Upper lobe of left lung (tissue), 4 donors: ENCODE results near the gene SLC9A9.

Source experiments
- CTCF ChIP-seq, 6 experiments: fragments of 450-650 bp in 4 of 6; fragments of 200-600 bp in 2 of 6; sonication (generic) in 2 of 6; IDR thresholded peaks; one replicate each; pipeline ENCODE4 v1.5.1; 2016 to 2019; ENCODE audit warnings: antibody characterized with exemption in 6 of 6
- EP300 ChIP-seq, 4 donors: sonication (generic); formaldehyde crosslinking; IDR thresholded peaks; one replicate each; pipeline ENCODE4 v1.5.1; 2017; ENCODE audit warnings: antibody characterized with exemption in 4 of 4, control low read depth in 2 of 4
- POLR2A ChIP-seq, 4 donors: fragments of 450-650 bp; IDR thresholded peaks; one replicate each; pipeline ENCODE4 v1.5.1; 2016 to 2017; ENCODE audit warnings: antibody characterized with exemption in 4 of 4, mild to moderate bottlenecking in 2 of 4

GRCh38 chr3:143218166-143218835, 630.0 kb downstream of the SLC9A9 start:
- no peak for TF ChIP-seq CTCF (IDR thresholded peaks at IDR 0.05)
- no peak for TF ChIP-seq EP300 (IDR thresholded peaks at IDR 0.05)
- no peak for TF ChIP-seq POLR2A (IDR thresholded peaks at IDR 0.05)
